ENCODE measurements around the gene ITM2C. TPM values are rescaled to one million over a fixed set of nuclear protein-coding genes. Genes with fewer than 3 reads are reported as not detected.

Gene ITM2C
- total and polyA plus RNA-seq, 2 experiments from 2014 or later, result 241 to 367 TPM

DNA sequence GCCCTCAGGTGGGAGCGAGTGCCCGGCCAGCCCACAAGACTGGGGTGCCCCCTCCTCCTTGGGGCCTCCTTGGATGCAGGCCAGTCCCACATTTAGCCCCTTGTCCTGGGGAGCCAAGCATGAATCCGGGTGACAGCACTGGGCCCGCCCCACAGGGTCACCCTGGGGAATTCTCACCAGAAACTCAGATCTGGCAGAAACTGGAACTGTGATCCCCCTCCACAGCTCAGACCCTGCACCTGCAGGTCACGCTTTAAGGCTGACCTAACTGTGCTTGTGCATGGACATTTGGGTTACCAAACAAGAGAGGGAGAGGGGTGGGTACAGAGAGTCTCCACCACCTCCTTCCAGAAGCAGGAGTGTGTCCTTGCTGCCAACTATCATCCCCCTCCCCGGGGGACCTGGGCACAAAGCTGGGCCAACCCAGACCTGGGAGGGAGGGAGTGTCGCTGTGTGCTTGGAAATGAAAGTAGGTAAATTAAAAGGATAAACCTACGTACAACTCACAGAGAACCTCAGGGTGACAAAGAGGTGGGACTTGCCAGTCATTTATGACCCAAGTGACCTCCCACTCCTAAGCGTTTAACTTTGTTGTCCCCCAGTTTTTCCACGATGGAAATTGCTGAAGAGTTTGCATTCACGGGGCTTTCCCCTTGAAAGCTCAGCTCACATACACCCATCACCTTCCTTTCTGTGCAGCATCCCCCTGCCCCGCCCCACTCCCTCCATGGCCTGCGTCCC is 9.1 kb downstream of the ITM2C start:
- TF ChIP-seq, protein P1, sequence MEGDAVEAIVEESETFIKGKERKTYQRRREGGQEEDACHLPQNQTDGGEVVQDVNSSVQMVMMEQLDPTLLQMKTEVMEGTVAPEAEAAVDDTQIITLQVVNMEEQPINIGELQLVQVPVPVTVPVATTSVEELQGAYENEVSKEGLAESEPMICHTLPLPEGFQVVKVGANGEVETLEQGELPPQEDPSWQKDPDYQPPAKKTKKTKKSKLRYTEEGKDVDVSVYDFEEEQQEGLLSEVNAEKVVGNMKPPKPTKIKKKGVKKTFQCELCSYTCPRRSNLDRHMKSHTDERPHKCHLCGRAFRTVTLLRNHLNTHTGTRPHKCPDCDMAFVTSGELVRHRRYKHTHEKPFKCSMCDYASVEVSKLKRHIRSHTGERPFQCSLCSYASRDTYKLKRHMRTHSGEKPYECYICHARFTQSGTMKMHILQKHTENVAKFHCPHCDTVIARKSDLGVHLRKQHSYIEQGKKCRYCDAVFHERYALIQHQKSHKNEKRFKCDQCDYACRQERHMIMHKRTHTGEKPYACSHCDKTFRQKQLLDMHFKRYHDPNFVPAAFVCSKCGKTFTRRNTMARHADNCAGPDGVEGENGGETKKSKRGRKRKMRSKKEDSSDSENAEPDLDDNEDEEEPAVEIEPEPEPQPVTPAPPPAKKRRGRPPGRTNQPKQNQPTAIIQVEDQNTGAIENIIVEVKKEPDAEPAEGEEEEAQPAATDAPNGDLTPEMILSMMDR (conservative IDR thresholded peaks at IDR 0.05; ENCODE audit: low read depth in 2 of 2), result no peak
- TF ChIP-seq, protein P2, sequence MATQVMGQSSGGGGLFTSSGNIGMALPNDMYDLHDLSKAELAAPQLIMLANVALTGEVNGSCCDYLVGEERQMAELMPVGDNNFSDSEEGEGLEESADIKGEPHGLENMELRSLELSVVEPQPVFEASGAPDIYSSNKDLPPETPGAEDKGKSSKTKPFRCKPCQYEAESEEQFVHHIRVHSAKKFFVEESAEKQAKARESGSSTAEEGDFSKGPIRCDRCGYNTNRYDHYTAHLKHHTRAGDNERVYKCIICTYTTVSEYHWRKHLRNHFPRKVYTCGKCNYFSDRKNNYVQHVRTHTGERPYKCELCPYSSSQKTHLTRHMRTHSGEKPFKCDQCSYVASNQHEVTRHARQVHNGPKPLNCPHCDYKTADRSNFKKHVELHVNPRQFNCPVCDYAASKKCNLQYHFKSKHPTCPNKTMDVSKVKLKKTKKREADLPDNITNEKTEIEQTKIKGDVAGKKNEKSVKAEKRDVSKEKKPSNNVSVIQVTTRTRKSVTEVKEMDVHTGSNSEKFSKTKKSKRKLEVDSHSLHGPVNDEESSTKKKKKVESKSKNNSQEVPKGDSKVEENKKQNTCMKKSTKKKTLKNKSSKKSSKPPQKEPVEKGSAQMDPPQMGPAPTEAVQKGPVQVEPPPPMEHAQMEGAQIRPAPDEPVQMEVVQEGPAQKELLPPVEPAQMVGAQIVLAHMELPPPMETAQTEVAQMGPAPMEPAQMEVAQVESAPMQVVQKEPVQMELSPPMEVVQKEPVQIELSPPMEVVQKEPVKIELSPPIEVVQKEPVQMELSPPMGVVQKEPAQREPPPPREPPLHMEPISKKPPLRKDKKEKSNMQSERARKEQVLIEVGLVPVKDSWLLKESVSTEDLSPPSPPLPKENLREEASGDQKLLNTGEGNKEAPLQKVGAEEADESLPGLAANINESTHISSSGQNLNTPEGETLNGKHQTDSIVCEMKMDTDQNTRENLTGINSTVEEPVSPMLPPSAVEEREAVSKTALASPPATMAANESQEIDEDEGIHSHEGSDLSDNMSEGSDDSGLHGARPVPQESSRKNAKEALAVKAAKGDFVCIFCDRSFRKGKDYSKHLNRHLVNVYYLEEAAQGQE (IDR thresholded peaks at IDR 0.05; ENCODE audit: unreplicated experiment), result no peak
- TF ChIP-seq, protein P3, sequence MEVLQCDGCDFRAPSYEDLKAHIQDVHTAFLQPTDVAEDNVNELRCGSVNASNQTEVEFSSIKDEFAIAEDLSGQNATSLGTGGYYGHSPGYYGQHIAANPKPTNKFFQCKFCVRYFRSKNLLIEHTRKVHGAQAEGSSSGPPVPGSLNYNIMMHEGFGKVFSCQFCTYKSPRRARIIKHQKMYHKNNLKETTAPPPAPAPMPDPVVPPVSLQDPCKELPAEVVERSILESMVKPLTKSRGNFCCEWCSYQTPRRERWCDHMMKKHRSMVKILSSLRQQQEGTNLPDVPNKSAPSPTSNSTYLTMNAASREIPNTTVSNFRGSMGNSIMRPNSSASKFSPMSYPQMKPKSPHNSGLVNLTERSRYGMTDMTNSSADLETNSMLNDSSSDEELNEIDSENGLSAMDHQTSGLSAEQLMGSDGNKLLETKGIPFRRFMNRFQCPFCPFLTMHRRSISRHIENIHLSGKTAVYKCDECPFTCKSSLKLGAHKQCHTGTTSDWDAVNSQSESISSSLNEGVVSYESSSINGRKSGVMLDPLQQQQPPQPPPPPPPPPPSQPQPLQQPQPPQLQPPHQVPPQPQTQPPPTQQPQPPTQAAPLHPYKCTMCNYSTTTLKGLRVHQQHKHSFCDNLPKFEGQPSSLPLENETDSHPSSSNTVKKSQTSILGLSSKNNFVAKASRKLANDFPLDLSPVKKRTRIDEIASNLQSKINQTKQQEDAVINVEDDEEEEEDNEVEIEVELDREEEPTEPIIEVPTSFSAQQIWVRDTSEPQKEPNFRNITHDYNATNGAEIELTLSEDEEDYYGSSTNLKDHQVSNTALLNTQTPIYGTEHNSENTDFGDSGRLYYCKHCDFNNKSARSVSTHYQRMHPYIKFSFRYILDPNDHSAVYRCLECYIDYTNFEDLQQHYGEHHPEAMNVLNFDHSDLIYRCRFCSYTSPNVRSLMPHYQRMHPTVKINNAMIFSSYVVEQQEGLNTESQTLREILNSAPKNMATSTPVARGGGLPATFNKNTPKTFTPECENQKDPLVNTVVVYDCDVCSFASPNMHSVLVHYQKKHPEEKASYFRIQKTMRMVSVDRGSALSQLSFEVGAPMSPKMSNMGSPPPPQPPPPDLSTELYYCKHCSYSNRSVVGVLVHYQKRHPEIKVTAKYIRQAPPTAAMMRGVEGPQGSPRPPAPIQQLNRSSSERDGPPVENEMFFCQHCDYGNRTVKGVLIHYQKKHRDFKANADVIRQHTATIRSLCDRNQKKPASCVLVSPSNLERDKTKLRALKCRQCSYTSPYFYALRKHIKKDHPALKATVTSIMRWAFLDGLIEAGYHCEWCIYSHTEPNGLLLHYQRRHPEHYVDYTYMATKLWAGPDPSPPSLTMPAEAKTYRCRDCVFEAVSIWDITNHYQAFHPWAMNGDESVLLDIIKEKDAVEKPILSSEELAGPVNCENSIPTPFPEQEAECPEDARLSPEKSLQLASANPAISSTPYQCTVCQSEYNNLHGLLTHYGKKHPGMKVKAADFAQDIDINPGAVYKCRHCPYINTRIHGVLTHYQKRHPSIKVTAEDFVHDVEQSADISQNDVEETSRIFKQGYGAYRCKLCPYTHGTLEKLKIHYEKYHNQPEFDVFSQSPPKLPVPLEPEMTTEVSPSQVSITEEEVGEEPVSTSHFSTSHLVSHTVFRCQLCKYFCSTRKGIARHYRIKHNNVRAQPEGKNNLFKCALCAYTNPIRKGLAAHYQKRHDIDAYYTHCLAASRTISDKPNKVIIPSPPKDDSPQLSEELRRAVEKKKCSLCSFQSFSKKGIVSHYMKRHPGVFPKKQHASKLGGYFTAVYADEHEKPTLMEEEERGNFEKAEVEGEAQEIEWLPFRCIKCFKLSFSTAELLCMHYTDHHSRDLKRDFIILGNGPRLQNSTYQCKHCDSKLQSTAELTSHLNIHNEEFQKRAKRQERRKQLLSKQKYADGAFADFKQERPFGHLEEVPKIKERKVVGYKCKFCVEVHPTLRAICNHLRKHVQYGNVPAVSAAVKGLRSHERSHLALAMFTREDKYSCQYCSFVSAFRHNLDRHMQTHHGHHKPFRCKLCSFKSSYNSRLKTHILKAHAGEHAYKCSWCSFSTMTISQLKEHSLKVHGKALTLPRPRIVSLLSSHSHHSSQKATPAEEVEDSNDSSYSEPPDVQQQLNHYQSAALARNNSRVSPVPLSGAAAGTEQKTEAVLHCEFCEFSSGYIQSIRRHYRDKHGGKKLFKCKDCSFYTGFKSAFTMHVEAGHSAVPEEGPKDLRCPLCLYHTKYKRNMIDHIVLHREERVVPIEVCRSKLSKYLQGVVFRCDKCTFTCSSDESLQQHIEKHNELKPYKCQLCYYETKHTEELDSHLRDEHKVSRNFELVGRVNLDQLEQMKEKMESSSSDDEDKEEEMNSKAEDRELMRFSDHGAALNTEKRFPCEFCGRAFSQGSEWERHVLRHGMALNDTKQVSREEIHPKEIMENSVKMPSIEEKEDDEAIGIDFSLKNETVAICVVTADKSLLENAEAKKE (CRISPR knock-in tag; IDR thresholded peaks at IDR 0.05), result no peak
- TF ChIP-seq STAT1 (IDR thresholded peaks at IDR 0.05; ENCODE audit: unreplicated experiment) (no peak), ZNF331 (CRISPR knock-in tag; IDR thresholded peaks at IDR 0.05; ENCODE audit: low read depth) (no peak), POLR2AphosphoS5 (IDR thresholded peaks at IDR 0.05; ENCODE audit: low read depth) (no peak), CREB1 (CRISPR knock-in tag; IDR thresholded peaks at IDR 0.05; ENCODE audit: low read depth) (no peak), ZNF114 (CRISPR knock-in tag; IDR thresholded peaks at IDR 0.05) (no peak), JUNB (IDR thresholded peaks at IDR 0.05; ENCODE audit: unreplicated experiment) (no peak), NANOG (IDR thresholded peaks at IDR 0.05; ENCODE audit: borderline replicate concordance) (no peak), EZH2 (IDR thresholded peaks at IDR 0.05; ENCODE audit: low read depth, unreplicated experiment) (no peak), EZH2phosphoT487 (IDR thresholded peaks at IDR 0.05; ENCODE audit: unreplicated experiment) (no peak)
- TF ChIP-seq, protein P4, sequence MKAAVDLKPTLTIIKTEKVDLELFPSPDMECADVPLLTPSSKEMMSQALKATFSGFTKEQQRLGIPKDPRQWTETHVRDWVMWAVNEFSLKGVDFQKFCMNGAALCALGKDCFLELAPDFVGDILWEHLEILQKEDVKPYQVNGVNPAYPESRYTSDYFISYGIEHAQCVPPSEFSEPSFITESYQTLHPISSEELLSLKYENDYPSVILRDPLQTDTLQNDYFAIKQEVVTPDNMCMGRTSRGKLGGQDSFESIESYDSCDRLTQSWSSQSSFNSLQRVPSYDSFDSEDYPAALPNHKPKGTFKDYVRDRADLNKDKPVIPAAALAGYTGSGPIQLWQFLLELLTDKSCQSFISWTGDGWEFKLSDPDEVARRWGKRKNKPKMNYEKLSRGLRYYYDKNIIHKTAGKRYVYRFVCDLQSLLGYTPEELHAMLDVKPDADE (IDR thresholded peaks at IDR 0.05), result no peak
- H3K4me1 Mint-ChIP-seq, result peaks cover 50% of the 10 kb centered on the region
- Histone ChIP-seq H4K20me1 (replicated peaks; ENCODE audit: insufficient read depth) (peaks cover 29% of the 10 kb centered on the region), H3K4me1 (ENCODE audit: insufficient read depth) (peaks cover 34% of the 10 kb centered on the region), H3K79me2 (replicated peaks; ENCODE audit: insufficient read depth) (peaks cover 57% of the 10 kb centered on the region), H3K27me3 (ENCODE audit: insufficient read depth) (no peaks in the 10 kb centered on the region), H3K4me2 (no peak overlapping the region), H3K36me3 (ENCODE audit: insufficient read depth) (peaks cover 25% of the 10 kb centered on the region), H3F3A (replicated peaks; ENCODE audit: low read depth) (0 out of 2 replicates have a peak, but pooled peaks cover 11% of the 10 kb centered on the region), H3K9me2 (ENCODE audit: insufficient read depth) (no peaks in the 10 kb centered on the region), H2AFZ (no peak overlapping the region), H3K4me3 (no peak overlapping the region), H3K27ac (ENCODE audit: low read depth) (no peak overlapping the region)
- no peaks in the 10 kb centered on the region for H3K9me3 Mint-ChIP-seq
- H3K4me3 Mint-ChIP-seq, result no peak overlapping the region
- DNase-seq (ENCODE audit: low spot score) (no peak), ATAC-seq (no peak)
- H3K36me3 Mint-ChIP-seq (ENCODE audit: low read depth), result peaks cover 63% of the 10 kb centered on the region
- H3K27me3 Mint-ChIP-seq (ENCODE audit: insufficient read depth, low read depth, poor library complexity), result peaks cover 13% of the 10 kb centered on the region
- H3K27ac Mint-ChIP-seq, result no peak overlapping the region
